Lung (tissue), 12 donors: ENCODE measurements around the gene EPB41L3. TPM values are rescaled to one million over a fixed set of nuclear protein-coding genes. Genes with fewer than 3 reads are reported as not detected.

ENCODE experiments used
- ATAC-seq: fragments of 200-7000 bp; cut with Tn5 transposase; one replicate; pipeline ENCODE4 v1.9.1; 2020; ENCODE audit warnings: moderate number of reproducible peaks; ENCODE audit not compliant: insufficient read depth, low FRiP score
- DNase-seq, 3 donors: peaks; one replicate each; pipeline ENCODE4 v3.0.0-alpha.2; 2013 to 2017
- H3K27ac ChIP-seq, 2 donors: one replicate each; pipeline ENCODE4 v1.5.1; 2013; ENCODE audit warnings: mild to moderate bottlenecking in 2 of 2, moderate library complexity in 2 of 2, control low read depth in 1 of 2, inconsistent platforms in 1 of 2, low read depth in 1 of 2, low read length in 1 of 2
- H3K27me3 ChIP-seq, 3 donors: one replicate each; pipeline ENCODE4 v1.5.1; 2013; ENCODE audit warnings: low read length in 2 of 3; ENCODE audit not compliant: control insufficient read depth in 3 of 3, insufficient read depth in 3 of 3
- H3K36me3 ChIP-seq, 4 donors: one replicate each; pipeline ENCODE4 v1.5.1; 2013; ENCODE audit warnings: low read length in 4 of 4, mild to moderate bottlenecking in 1 of 4, moderate library complexity in 1 of 4; ENCODE audit not compliant: control insufficient read depth in 4 of 4, insufficient read depth in 4 of 4
- H3K4me1 ChIP-seq, 5 donors: one replicate each; pipeline ENCODE4 v1.5.1; 2013; ENCODE audit warnings: low read length in 5 of 5, mild to moderate bottlenecking in 2 of 5, moderate library complexity in 1 of 5; ENCODE audit not compliant: control insufficient read depth in 5 of 5, insufficient read depth in 5 of 5
- H3K4me3 ChIP-seq: one replicate; pipeline ENCODE4 v1.5.1; 2013; ENCODE audit warnings: mild to moderate bottlenecking, control low read depth, moderate library complexity
- H3K9ac ChIP-seq, 2 donors: one replicate each; pipeline ENCODE4 v1.5.1; 2013; ENCODE audit warnings: low read length in 2 of 2, control low read depth in 1 of 2; ENCODE audit not compliant: insufficient read depth in 1 of 2
- H3K9me3 ChIP-seq, 4 donors: one replicate each; pipeline ENCODE4 v1.5.1; 2013; ENCODE audit warnings: low read length in 3 of 4, mild to moderate bottlenecking in 1 of 4, moderate library complexity in 1 of 4; ENCODE audit not compliant: control insufficient read depth in 4 of 4, insufficient read depth in 3 of 4
- CTCF ChIP-seq: IDR thresholded peaks from 2 replicates; pipeline ENCODE4 v1.5.1; 2012; ENCODE audit warnings: mild to moderate bottlenecking; ENCODE audit errors: control extremely low read depth, extremely low read depth
- WGBS, 2 donors: extraction: QIAGEN DNeasy Blood & Tissue Kit; methylation state at CpG; one replicate each; pipeline ENCODE4 v1.1.7; 2013; 5-methylcytosine and 5-hydroxymethylcytosine counted together
- polyA plus RNA-seq, 2 donors: library from polyadenylated mRNA; stranded (reverse); fragments of 200-250 nt; gene quantifications; one replicate each; pipeline ENCODE4 v1.2.1, GENCODE V29; 2013
- total RNA-seq, 2 donors: library from RNA; depleted of rRNA in 1 of 2; stranded (reverse); fragments of >200 nt in 1 of 2; gene quantifications; one replicate each; pipeline ENCODE4 v1.2.1, GENCODE V29; 2014 to 2021
- donor health status: control.
- donor health status: control.
- donor health status: Bipolar disorder and iron deficiency.
- donor health status: healthy.
- donor health status: DM: yes; HTN: yes; CAD: no.

EPB41L3 gene
- total and polyA plus RNA-seq, 4 donors: 19.0 to 64.0 (median 39.9) TPM

- DNase-seq (no peak), ATAC-seq (no peak)
- no peak overlapping the region for H3K4me3 ChIP-seq
- H3K4me1 ChIP-seq: peaks cover 0 to 20% (median 13%) of the 10 kb centered on the region in 5 donors
- no peak overlapping the region for H3K27ac ChIP-seq
- 82 to 89% methylated on average over 2 of the region's 2 CpGs for WGBS, 2 donors
- H3K9ac ChIP-seq: no peak overlapping the region
- no peak for TF ChIP-seq CTCF
- H3K36me3 ChIP-seq: peaks cover 0 to 2% (median 0%) of the 10 kb centered on the region in 4 donors
- no peaks in the 10 kb centered on the region for H3K27me3 ChIP-seq
- no peaks in the 10 kb centered on the region for H3K9me3 ChIP-seq
Measured at GRCh38 chr18:5413447-5413846, 130.3 kb downstream of the EPB41L3 start.

GRCh38 chr18:5410582-5410981 lies 133.2 kb downstream of the EPB41L3 start:
- Histone ChIP-seq H3K27ac (no peak overlapping the region), H3K4me3 (no peak overlapping the region), H3K36me3 (peaks cover 0 to 7% (median 1%) of the 10 kb centered on the region in 4 donors), H3K27me3 (no peaks in the 10 kb centered on the region), H3K9me3 (no peaks in the 10 kb centered on the region), H3K4me1 (no peaks in the 10 kb centered on the region), H3K9ac (no peak overlapping the region)
- TF ChIP-seq CTCF: no peak
- DNase-seq (no peak), ATAC-seq (no peak)
- WGBS, 2 donors: 94 to 95% methylated on average over 7 of the region's 7 CpGs

GRCh38 chr18:5398269-5398668 lies 145.5 kb downstream of the EPB41L3 start:
- TF ChIP-seq CTCF: no peak
- Histone ChIP-seq H3K9me3 (peaks cover 0 to 3% (median 0%) of the 10 kb centered on the region in 4 donors), H3K27me3 (no peaks in the 10 kb centered on the region), H3K9ac (no peak overlapping the region), H3K36me3 (peaks cover 0 to 10% (median 6%) of the 10 kb centered on the region in 4 donors), H3K4me3 (no peak overlapping the region), H3K4me1 (no peaks in the 10 kb centered on the region), H3K27ac (no peak overlapping the region)
- WGBS, 2 donors: 93 to 96% methylated on average over 8 of the region's 8 CpGs
- no peak for DNase-seq
- ATAC-seq: no peak

- no peak for TF ChIP-seq CTCF
- H3K4me1 ChIP-seq: no peaks in the 10 kb centered on the region
- DNase-seq (no peak), ATAC-seq (no peak)
- no peaks in the 10 kb centered on the region for H3K27me3 ChIP-seq
- peaks cover 0 to 3% (median 0%) of the 10 kb centered on the region in 4 donors for H3K9me3 ChIP-seq
- no peak overlapping the region for H3K4me3 ChIP-seq
- WGBS, 2 donors: 91 to 92% methylated on average over 18 of the region's 18 CpGs
- no peak overlapping the region for H3K9ac ChIP-seq
- no peak overlapping the region for H3K27ac ChIP-seq
- H3K36me3 ChIP-seq: peaks cover 0 to 10% (median 6%) of the 10 kb centered on the region in 4 donors
Measured at GRCh38 chr18:5397102-5397501, 146.7 kb downstream of the EPB41L3 start.
